CD4-positive, alpha-beta T cell (primary cell): ENCODE measurements around the gene GALNT2. TPM values are rescaled to one million over a fixed set of nuclear protein-coding genes. Genes with fewer than 3 reads are reported as not detected.

Experiments
- ATAC-seq: fragments of 200-7000 bp; cut with Tn5 transposase; one replicate; pipeline ENCODE4 v1.10.0; 2022; ENCODE audit warnings: mild to moderate bottlenecking; ENCODE audit not compliant: poor library complexity
- CTCF ChIA-PET: fragments of 350-600 bp; sonication (Branson Sonifier 250); formaldehyde crosslinking; loops from one replicate; lab custom pipeline; 2021; ENCODE audit warnings: antibody characterized with exemption, inconsistent platforms; lab: Charles Lee
- POLR2A ChIA-PET: fragments of 350-600 bp; sonication (Branson Sonifier 250); formaldehyde crosslinking; loops from one replicate; lab custom pipeline; 2021; ENCODE audit warnings: antibody characterized with exemption, inconsistent platforms; lab: Charles Lee
- DNase-seq, 14 experiments: peaks; one replicate each; pipeline ENCODE4 v3.0.0-alpha.2; 2013 to 2020; ENCODE audit warnings: mixed read lengths in 2 of 14
- H3K27ac ChIP-seq, 2 donors: one replicate each; pipeline versions ENCODE4 v1.5.1 to v1.7.0; 2013; ENCODE audit warnings: low read length in 2 of 2, low read depth in 1 of 2, mild to moderate bottlenecking in 1 of 2
- H3K27me3 ChIP-seq, 2 experiments: 1 replicate in 1 of 2; 2 replicates in 1 of 2; pipeline versions ENCODE4 v1.6.1 to v1.7.0; 2013; ENCODE audit warnings: low read length in 2 of 2, control low read depth in 1 of 2, mild to moderate bottlenecking in 1 of 2, moderate library complexity in 1 of 2; ENCODE audit not compliant: insufficient read depth in 2 of 2, control insufficient read depth in 1 of 2
- H3K36me3 ChIP-seq: one replicate; pipeline ENCODE4 v1.6.1; 2013; ENCODE audit warnings: low read length, control low read depth; ENCODE audit not compliant: insufficient read depth
- H3K4me1 ChIP-seq: one replicate; pipeline ENCODE4 v1.6.1; 2013; ENCODE audit warnings: low read length, control low read depth; ENCODE audit not compliant: insufficient read depth
- H3K4me3 ChIP-seq: one replicate; pipeline ENCODE4 v1.5.1; 2013; ENCODE audit warnings: mild to moderate bottlenecking, low read length, moderate library complexity
- H3K9me3 ChIP-seq, 2 experiments: 1 replicate in 1 of 2; 2 replicates in 1 of 2; pipeline versions ENCODE4 v1.6.1 to v1.7.0; 2013; ENCODE audit warnings: low read length in 2 of 2, mild to moderate bottlenecking in 2 of 2, control low read depth in 1 of 2, moderate library complexity in 1 of 2; ENCODE audit not compliant: control insufficient read depth in 1 of 2, insufficient read depth in 1 of 2
- H3K27ac Mint-ChIP-seq: one replicate; pipeline ENCODE4 v1.8.0; 2020; ENCODE audit warnings: mixed read lengths
- H3K27me3 Mint-ChIP-seq: one replicate; pipeline ENCODE4 v1.8.0; 2021; ENCODE audit warnings: mixed read lengths
- H3K36me3 Mint-ChIP-seq: one replicate; pipeline ENCODE4 v1.8.0; 2021; ENCODE audit warnings: low read depth, mixed read lengths
- H3K4me1 Mint-ChIP-seq: one replicate; pipeline ENCODE4 v1.8.0; 2021; ENCODE audit warnings: low read depth, mixed read lengths
- H3K4me3 Mint-ChIP-seq: one replicate; pipeline ENCODE4 v1.8.0; 2020; ENCODE audit warnings: mild to moderate bottlenecking, mixed read lengths
- H3K9me3 Mint-ChIP-seq: one replicate; pipeline ENCODE4 v1.8.0; 2020; ENCODE audit warnings: mixed read lengths
- CTCF ChIP-seq: fragments of 200-600 bp; IDR thresholded peaks from one replicate; pipeline ENCODE4 v1.8.0; 2022; ENCODE audit warnings: antibody characterized with exemption, mild to moderate bottlenecking
- intact Hi-C, 2 experiments: fragments of 100-400 bp; cut with DNase I in 1 of 2; cut with micrococcal nuclease in 1 of 2; formaldehyde crosslinking; loops; one replicate each; pipeline versions ENCODE4 v1.15.1 to v1.9.0; 2023 to 2025; cut with DNase I, micrococcal nuclease
- total RNA-seq, 174 experiments: library from RNA in 2 of 174; stranded (reverse) in 2 of 174; gene quantifications; one replicate each; pipeline ENCODE4 v1.2.3 and lab custom pipeline; 2021 to 2026

GALNT2 gene
- total RNA-seq, 2 experiments from 2014 or later = 11.0 to 11.4 TPM

GRCh38 chr1:230110971-230111370, 43.9 kb downstream of the GALNT2 start:
- peaks cover 16% of the 10 kb centered on the region for H3K36me3 Mint-ChIP-seq
- CTCF ChIA-PET = no interaction called here
- Histone ChIP-seq H3K9me3 (no peaks in the 10 kb centered on the region), H3K4me3 (no peak overlapping the region), H3K27me3 (no peaks in the 10 kb centered on the region), H3K27ac (no peak overlapping the region), H3K36me3 (peaks cover 8% of the 10 kb centered on the region), H3K4me1 (peaks cover 18% of the 10 kb centered on the region)
- POLR2A ChIA-PET = no interaction called here
- peaks cover 66% of the 10 kb centered on the region for H3K4me1 Mint-ChIP-seq
- H3K9me3 Mint-ChIP-seq = no peaks in the 10 kb centered on the region
- ATAC-seq = no peak
- no peak overlapping the region for H3K4me3 Mint-ChIP-seq
- H3K27me3 Mint-ChIP-seq = no peaks in the 10 kb centered on the region
- no peak overlapping the region for H3K27ac Mint-ChIP-seq
- TF ChIP-seq CTCF = no peak
- no peak for DNase-seq
- intact Hi-C loops = loop anchor here in 1 of 2 experiments (1.0 kb wide), 1 partner anchor 450 kb away; no protein-coding TSS in a partner anchor

GRCh38 chr1:230112131-230112701, 45.2 kb downstream of the GALNT2 start:
- H3K4me3 ChIP-seq = no peak overlapping the region
- peaks cover 14% of the 10 kb centered on the region for H3K4me1 ChIP-seq
- ChIA-PET CTCF (no interaction called here), POLR2A (no interaction called here)
- no peaks in the 10 kb centered on the region for H3K27me3 ChIP-seq
- no peak overlapping the region for H3K27ac Mint-ChIP-seq
- no peaks in the 10 kb centered on the region for H3K9me3 Mint-ChIP-seq
- no peaks in the 10 kb centered on the region for H3K27me3 Mint-ChIP-seq
- intact Hi-C loops = no loop called here
- no peak overlapping the region for H3K27ac ChIP-seq
- no peak overlapping the region for H3K4me3 Mint-ChIP-seq
- H3K4me1 Mint-ChIP-seq = peaks cover 54% of the 10 kb centered on the region
- ATAC-seq (no peak), DNase-seq (peak in 1 of 14 experiments; percentile 17)
- peaks cover 8% of the 10 kb centered on the region for H3K36me3 ChIP-seq
- peaks cover 17% of the 10 kb centered on the region for H3K36me3 Mint-ChIP-seq
- no peak for TF ChIP-seq CTCF
- no peaks in the 10 kb centered on the region for H3K9me3 ChIP-seq

GRCh38 chr1:230112782-230113181, 45.7 kb downstream of the GALNT2 start:
- ChIA-PET POLR2A (interaction anchor here (0.5 kb wide), 1 partner anchor 71 kb away, joined by 3 read pairs; no protein-coding TSS in a partner anchor), CTCF (no interaction called here)
- Histone ChIP-seq H3K27me3 (no peaks in the 10 kb centered on the region), H3K27ac (no peak overlapping the region), H3K36me3 (peaks cover 8% of the 10 kb centered on the region), H3K4me1 (peaks cover 14% of the 10 kb centered on the region), H3K9me3 (no peaks in the 10 kb centered on the region), H3K4me3 (no peak overlapping the region)
- no peak for TF ChIP-seq CTCF
- Mint-ChIP-seq H3K27ac (no peak overlapping the region), H3K4me1 (peaks cover 48% of the 10 kb centered on the region), H3K9me3 (no peaks in the 10 kb centered on the region), H3K27me3 (no peaks in the 10 kb centered on the region), H3K4me3 (no peak overlapping the region), H3K36me3 (peaks cover 17% of the 10 kb centered on the region)
- no peak for ATAC-seq
- intact Hi-C loops = no loop called here
- DNase-seq = no peak
